DND-41 (cell line): ENCODE data around the gene GPR137.
A peak's percentile ranks its signal among the peaks of the same experiment; 100 is the strongest.

Experiments used
- ATAC-seq: fragments of 200-7000 bp; cut with Tn5 transposase; 3 replicates; pipeline ENCODE4 v1.9.1; 2021; ENCODE audit warnings: low read depth; ENCODE audit not compliant: insufficient read depth
- DNase-seq: peaks from one replicate; pipeline ENCODE4 v3.0.0-alpha.2; 2020
- H2AFZ ChIP-seq: 2 replicates; pipeline ENCODE4 v1.6.0; 2012; ENCODE audit warnings: low read depth, low read length
- H3K27ac ChIP-seq: 2 replicates; pipeline ENCODE4 v1.5.1; 2012; ENCODE audit warnings: low read length, inconsistent platforms
- H3K27me3 ChIP-seq: fragments of 200-600 bp; sonication (generic); 2 replicates; pipeline ENCODE4 v1.6.0; 2012; ENCODE audit warnings: low read length, mild to moderate bottlenecking, inconsistent platforms; ENCODE audit not compliant: insufficient read depth, poor library complexity
- H3K36me3 ChIP-seq: 2 replicates; pipeline ENCODE4 v1.5.1; 2012; ENCODE audit warnings: low read length, inconsistent platforms; ENCODE audit not compliant: insufficient read depth
- H3K4me1 ChIP-seq: 2 replicates; pipeline ENCODE4 v1.5.1; 2012; ENCODE audit warnings: mild to moderate bottlenecking, low read length; ENCODE audit not compliant: insufficient read depth
- H3K4me2 ChIP-seq: 2 replicates; pipeline ENCODE4 v1.6.0; 2012; ENCODE audit warnings: mild to moderate bottlenecking, moderate library complexity, low read length, inconsistent platforms; ENCODE audit not compliant: insufficient read depth
- H3K4me3 ChIP-seq, 2 experiments: fragments of 200-600 bp in 1 of 2; shearing (Covaris generic) in 1 of 2; 2 replicates each; pipeline ENCODE4 v1.5.1; 2012 to 2016; ENCODE audit warnings: inconsistent platforms in 2 of 2, low read length in 2 of 2, mild to moderate bottlenecking in 2 of 2, low read depth in 1 of 2, moderate library complexity in 1 of 2
- H3K79me2 ChIP-seq: 2 replicates; pipeline ENCODE4 v1.6.0; 2012; ENCODE audit warnings: low read length, inconsistent platforms; ENCODE audit not compliant: insufficient read depth
- H3K9ac ChIP-seq: 2 replicates; pipeline ENCODE4 v1.6.0; 2012; ENCODE audit warnings: low read depth, mild to moderate bottlenecking, inconsistent platforms, low read length, moderate library complexity
- H3K9me3 ChIP-seq: 2 replicates; pipeline ENCODE4 v1.5.1; 2012; ENCODE audit warnings: low read length, moderate library complexity, mild to moderate bottlenecking, inconsistent platforms; ENCODE audit not compliant: insufficient read depth, severe bottlenecking
- H4K20me1 ChIP-seq: 2 replicates; pipeline ENCODE4 v1.6.0; 2012; ENCODE audit warnings: low read length; ENCODE audit not compliant: insufficient read depth
- EZH2 ChIP-seq: IDR thresholded peaks from 3 replicates; pipeline ENCODE4 v1.6.1; 2012; ENCODE audit warnings: borderline replicate concordance, low read depth, mild to moderate bottlenecking, moderate library complexity, low read length, inconsistent platforms; ENCODE audit not compliant: severe bottlenecking
- TF ChIP-seq, protein P1 (sequence below): IDR thresholded peaks from 2 replicates; pipeline ENCODE4 v1.5.1; 2012; ENCODE audit warnings: borderline replicate concordance, low read length, moderate library complexity, mild to moderate bottlenecking; ENCODE audit not compliant: poor library complexity, severe bottlenecking; ENCODE audit errors: extremely low read depth

Gene GPR137

DNA sequence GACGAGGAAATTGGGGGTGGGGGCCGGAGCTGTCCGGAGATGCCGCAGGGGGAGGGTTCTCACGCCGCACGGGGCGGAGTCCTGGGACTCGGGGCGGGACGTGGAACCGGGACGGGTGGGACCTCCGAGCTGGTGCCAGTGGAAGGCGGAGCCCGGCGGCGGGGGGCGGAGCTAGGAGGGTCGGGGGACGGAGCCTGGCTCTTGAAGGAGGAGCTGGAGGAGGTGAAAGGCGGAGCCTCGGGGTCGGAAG lies 44.5 kb upstream of the GPR137 start:
- Histone ChIP-seq H3K4me2 (peak overlapping the region; percentile 93), H3K36me3 (peaks cover 59% of the 10 kb centered on the region), H3K27ac (peak overlapping the region; percentile 87), H3K27me3 (no peaks in the 10 kb centered on the region), H2AFZ (peak overlapping the region; percentile 78), H4K20me1 (peaks cover 32% of the 10 kb centered on the region), H3K9ac (peak overlapping the region; percentile 67), H3K4me3 (peak overlapping the region; percentile 20 to 65), H3K4me1 (peaks cover 58% of the 10 kb centered on the region), H3K9me3 (no peaks in the 10 kb centered on the region), H3K79me2 (peaks cover 45% of the 10 kb centered on the region)
- TF ChIP-seq, protein P1, sequence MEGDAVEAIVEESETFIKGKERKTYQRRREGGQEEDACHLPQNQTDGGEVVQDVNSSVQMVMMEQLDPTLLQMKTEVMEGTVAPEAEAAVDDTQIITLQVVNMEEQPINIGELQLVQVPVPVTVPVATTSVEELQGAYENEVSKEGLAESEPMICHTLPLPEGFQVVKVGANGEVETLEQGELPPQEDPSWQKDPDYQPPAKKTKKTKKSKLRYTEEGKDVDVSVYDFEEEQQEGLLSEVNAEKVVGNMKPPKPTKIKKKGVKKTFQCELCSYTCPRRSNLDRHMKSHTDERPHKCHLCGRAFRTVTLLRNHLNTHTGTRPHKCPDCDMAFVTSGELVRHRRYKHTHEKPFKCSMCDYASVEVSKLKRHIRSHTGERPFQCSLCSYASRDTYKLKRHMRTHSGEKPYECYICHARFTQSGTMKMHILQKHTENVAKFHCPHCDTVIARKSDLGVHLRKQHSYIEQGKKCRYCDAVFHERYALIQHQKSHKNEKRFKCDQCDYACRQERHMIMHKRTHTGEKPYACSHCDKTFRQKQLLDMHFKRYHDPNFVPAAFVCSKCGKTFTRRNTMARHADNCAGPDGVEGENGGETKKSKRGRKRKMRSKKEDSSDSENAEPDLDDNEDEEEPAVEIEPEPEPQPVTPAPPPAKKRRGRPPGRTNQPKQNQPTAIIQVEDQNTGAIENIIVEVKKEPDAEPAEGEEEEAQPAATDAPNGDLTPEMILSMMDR = no peak
- TF ChIP-seq EZH2 = no peak
- ATAC-seq (peak; percentile 77), DNase-seq (no peak)

GRCh38 chr11:64241491-64242374 lies 43.9 kb upstream of the GPR137 start:
- ATAC-seq = peak; percentile 72
- Histone ChIP-seq H3K4me3 (peak overlapping the region; percentile 65 to 89), H3K79me2 (peaks cover 46% of the 10 kb centered on the region), H3K36me3 (peaks cover 58% of the 10 kb centered on the region), H3K9ac (peak overlapping the region; percentile 67), H3K27me3 (no peaks in the 10 kb centered on the region), H3K9me3 (no peaks in the 10 kb centered on the region), H3K4me2 (peak overlapping the region; percentile 93), H3K4me1 (peaks cover 58% of the 10 kb centered on the region), H3K27ac (peak overlapping the region; percentile 75), H4K20me1 (peaks cover 31% of the 10 kb centered on the region), H2AFZ (peak overlapping the region; percentile 58)
- TF ChIP-seq, protein P1 = no peak
- no peak for TF ChIP-seq EZH2
- peak; percentile 100 for DNase-seq

GRCh38 chr11:64243236-64243854 lies 42.3 kb upstream of the GPR137 start:
- Histone ChIP-seq H3K9ac (peak overlapping the region; percentile 67), H2AFZ (no peak overlapping the region), H3K27me3 (no peaks in the 10 kb centered on the region), H3K79me2 (peaks cover 46% of the 10 kb centered on the region), H3K36me3 (peaks cover 44% of the 10 kb centered on the region), H3K27ac (peak overlapping the region; percentile 39; the same call in 1 of the 2 replicates), H3K4me1 (peaks cover 63% of the 10 kb centered on the region), H3K4me3 (peak overlapping the region in 1 of 2 experiments; percentile 21; a peak in 1 of 4 replicates), H3K9me3 (no peaks in the 10 kb centered on the region), H4K20me1 (peaks cover 31% of the 10 kb centered on the region), H3K4me2 (peak overlapping the region; percentile 93)
- DNase-seq (no peak), ATAC-seq (no peak)
- no peak for TF ChIP-seq EZH2
- TF ChIP-seq, protein P1 = no peak
